ENCODE results near the gene SRSF1. TPM values are rescaled to one million over a fixed set of nuclear protein-coding genes. Genes with fewer than 3 reads are reported as not detected.

The SRSF1 gene
- total RNA-seq (100 to 1,000 TPM in 6 of 7 donors, 10 to 100 TPM in 1; 89.8 to 184 (median 159) TPM), polyA plus RNA-seq (100 to 1,000 TPM in 1 of 2 donors, 10 to 100 TPM in 1; 77.8 to 157 TPM)
- long read RNA-seq, donor 1, transcript SRSF1-201 (4 exons, 1,513 nt) = minor isoform, 60 of 159 reads
- long read RNA-seq, donor 1, transcript SRSF1-204 (4 exons, 1,720 nt) = major isoform, 70 of 159 reads
- long read RNA-seq, donor 1, partial matches to known transcripts = 8 of 159 reads
- long read RNA-seq, donor 1, other reads (novel, unspliced or antisense) = 19 of 159 reads
- long read RNA-seq, donor 2, transcript SRSF1-204 (4 exons, 1,720 nt) = minor isoform, 10 of 75 reads
- long read RNA-seq, donor 2, transcript SRSF1-201 (4 exons, 1,513 nt) = major isoform, 56 of 75 reads
- long read RNA-seq, donor 2, transcript SRSF1-205 (3 exons, 3,117 nt) = minor isoform, 6 of 75 reads
- long read RNA-seq, donor 2, partial matches to known transcripts = 0 of 75 reads
- long read RNA-seq, donor 2, other reads (novel, unspliced or antisense) = 0 of 75 reads
- long read RNA-seq, donor 3, transcript SRSF1-204 (4 exons, 1,720 nt) = minor isoform, 18 of 107 reads
- long read RNA-seq, donor 3, transcript SRSF1-201 (4 exons, 1,513 nt) = major isoform, 74 of 107 reads
- long read RNA-seq, donor 3, partial matches to known transcripts = 3 of 107 reads
- long read RNA-seq, donor 3, other reads (novel, unspliced or antisense) = 10 of 107 reads

GRCh38 chr17:58006924-58007780 is at the start of gene SRSF1:
Gene SRSF1 (minus strand): TSS chr17:58007246. CDS start chr17:58007137, 109 bp downstream.
- Histone ChIP-seq H3K36me3 (no peaks in the 10 kb centered on the region), H3K9me3 (no peaks in the 10 kb centered on the region), H3K27me3 (no peaks in the 10 kb centered on the region), H3K4me1 (ENCODE audit: insufficient read depth) (peaks cover 5% of the 10 kb centered on the region), H3K27ac (peak within 1 kb of the TSS; percentile 91 to 96), H3K4me3 (peak within 1 kb of the TSS; percentile 84)
- DNase-seq = peak; percentile 97 to 99 (median 98)
- intact Hi-C loops (cut with DNase I) = loop anchor here in 1 of 4 donors (2.0 kb wide), 1 partner anchor 76 kb away; the partner anchor contains the start of gene DYNLL2
- TF ChIP-seq CTCF (IDR thresholded peaks at IDR 0.05) (no peak), EP300 (IDR thresholded peaks at IDR 0.05) (peak; percentile 3), POLR2A (IDR thresholded peaks at IDR 0.05) (peak; percentile 98)
- 0% methylated on average over 86 of the region's 86 CpGs for WGBS, 3 donors

- Histone ChIP-seq H3K27ac (no peak overlapping the region), H3K27me3 (no peaks in the 10 kb centered on the region), H3K36me3 (no peaks in the 10 kb centered on the region), H3K4me3 (no peak overlapping the region), H3K9me3 (no peaks in the 10 kb centered on the region), H3K4me1 (ENCODE audit: insufficient read depth) (no peaks in the 10 kb centered on the region)
- DNase-seq = no peak
- intact Hi-C loops (cut with DNase I) = no loop called here
- TF ChIP-seq EP300 (IDR thresholded peaks at IDR 0.05) (no peak), CTCF (IDR thresholded peaks at IDR 0.05) (no peak), POLR2A (IDR thresholded peaks at IDR 0.05) (no peak)
These were observed 49.4 kb upstream of the SRSF1 start for GRCh38 chr17:58056476-58056875.

- Histone ChIP-seq H3K9me3 (no peaks in the 10 kb centered on the region), H3K36me3 (no peaks in the 10 kb centered on the region), H3K27ac (no peak overlapping the region), H3K4me1 (ENCODE audit: insufficient read depth) (no peaks in the 10 kb centered on the region), H3K27me3 (no peaks in the 10 kb centered on the region), H3K4me3 (no peak overlapping the region)
- intact Hi-C loops (cut with DNase I) = no loop called here
- DNase-seq = no peak
- 87 to 91% (median 87%) methylated on average over 6 of the region's 6 CpGs for WGBS, 3 donors
- TF ChIP-seq POLR2A (IDR thresholded peaks at IDR 0.05) (no peak), CTCF (IDR thresholded peaks at IDR 0.05) (no peak), EP300 (IDR thresholded peaks at IDR 0.05) (no peak)
These were observed 47.6 kb upstream of the SRSF1 start for GRCh38 chr17:58054641-58055040.

All from ovary (tissue), 10 donors.